Stimulated activated CD4-positive, alpha-beta T cell treated with anti-CD3 and anti-CD28 coated beads, Interleukin-12 subunit alpha, Interleukin-12 subunit beta, amount 100 ng/mL, for 24 hours (primary cell): Measurements from ENCODE around the gene TMEM82.

Source experiments
- DNase-seq, 2 experiments: peaks; one replicate each; pipeline ENCODE4 v3.0.0-alpha.2; 2020; ENCODE audit warnings: low read depth in 2 of 2

The TMEM82 gene

DNA sequence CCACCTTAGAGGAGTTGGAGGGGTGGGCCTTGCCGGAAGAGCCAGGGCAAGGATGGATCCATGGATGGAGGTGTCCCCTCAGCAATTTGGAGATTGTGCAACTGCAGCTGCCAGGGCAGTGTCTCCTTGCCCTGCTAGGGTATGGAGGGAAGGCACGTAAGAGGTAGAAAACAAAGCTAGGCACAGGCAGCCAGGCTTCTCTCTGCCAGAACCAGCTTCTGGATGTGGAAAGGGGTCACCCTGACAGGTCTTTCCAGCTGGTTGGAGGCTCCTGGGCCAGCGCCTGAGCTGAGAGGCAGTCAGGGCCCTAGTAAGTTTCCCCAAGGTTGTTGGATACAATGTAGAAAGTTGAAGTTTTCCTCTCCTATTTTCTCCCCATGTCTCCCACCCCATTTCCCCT lies 21.4 kb upstream of the TMEM82 start:
- DNase-seq: no peak

DNA sequence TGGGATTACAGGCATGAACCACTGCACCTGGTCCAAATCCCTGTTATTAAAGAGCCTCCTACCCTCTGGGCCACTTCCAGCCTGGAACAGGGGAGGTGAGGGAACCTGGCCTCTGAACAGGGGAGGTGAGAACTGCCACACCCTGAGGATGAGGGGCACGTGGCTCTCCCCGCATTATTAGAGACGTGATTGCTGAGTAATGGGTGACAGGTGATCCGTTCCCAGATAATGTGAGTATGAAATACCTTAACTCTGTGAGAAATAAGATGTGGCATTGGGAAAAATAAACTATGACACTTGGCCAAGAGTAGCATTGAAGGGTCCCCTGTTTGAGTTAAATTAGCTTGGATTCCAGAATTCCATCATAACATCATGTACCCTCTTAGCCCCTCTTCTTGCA lies 19.9 kb upstream of the TMEM82 start:
- no peak for DNase-seq

DNA sequence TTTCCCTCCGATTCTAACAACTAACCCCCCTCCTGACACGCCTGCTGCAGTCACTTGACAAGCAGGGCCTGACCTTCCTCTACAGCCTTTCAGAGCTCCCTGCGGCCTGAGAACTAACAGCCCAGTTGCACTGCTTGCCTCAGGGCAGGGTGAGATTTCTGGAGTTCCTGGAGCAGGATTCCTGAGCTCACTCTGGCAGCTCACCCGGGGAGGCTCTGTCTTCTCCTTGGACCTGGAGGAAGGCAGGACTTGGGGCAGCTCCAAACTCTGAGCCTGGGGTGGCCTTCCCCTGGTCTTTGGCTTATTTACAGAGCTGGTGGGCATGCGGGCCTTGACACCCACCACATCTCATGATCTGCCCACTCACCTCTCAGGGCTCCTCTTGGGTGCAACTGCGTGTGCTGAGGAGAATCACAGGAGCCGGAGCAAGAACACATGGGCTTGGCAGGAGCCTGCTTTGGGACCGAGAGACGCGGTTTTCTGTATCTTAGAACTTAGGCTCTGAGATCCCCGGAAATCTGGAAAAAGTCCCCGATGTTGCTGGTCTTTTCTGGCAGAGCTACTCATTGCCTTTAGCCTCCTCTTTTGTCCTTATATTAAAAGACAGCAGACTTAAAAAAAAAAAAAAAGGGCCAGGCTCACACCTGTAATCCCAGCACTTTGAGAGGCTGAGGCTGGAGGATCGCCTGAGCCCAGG lies 19.3 kb upstream of the TMEM82 start:
- DNase-seq: no peak

DNA sequence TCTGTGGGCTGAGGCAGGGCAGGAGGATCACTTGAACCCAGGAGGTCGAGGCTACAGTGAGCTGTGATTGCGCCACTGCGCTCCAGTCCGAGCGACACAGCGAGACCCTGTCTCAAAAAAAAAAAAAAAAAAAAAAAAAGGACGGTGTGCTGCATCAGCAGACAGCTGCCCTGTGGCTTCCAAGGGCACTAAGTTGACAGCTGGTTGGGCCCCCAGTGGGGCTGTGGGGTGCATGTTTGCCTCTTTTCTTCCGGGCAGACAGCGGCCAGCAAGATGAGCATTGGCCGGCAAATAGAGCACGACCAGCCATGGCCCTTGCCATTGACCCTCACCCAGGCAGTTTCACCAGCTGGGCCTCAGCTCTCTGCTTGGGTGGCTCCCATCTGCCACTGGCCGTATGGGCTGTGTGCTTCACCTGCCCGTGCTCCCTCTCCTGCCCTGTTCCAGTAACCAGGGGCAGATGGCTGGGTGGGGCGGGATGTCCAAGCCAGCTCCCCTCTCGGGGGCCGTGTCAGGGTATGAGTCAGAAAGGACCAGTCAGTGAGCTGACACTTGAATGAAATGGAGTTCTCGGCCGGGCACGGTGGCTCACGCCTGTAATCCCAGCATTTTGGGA lies 18.6 kb upstream of the TMEM82 start:
- DNase-seq: no peak

DNA sequence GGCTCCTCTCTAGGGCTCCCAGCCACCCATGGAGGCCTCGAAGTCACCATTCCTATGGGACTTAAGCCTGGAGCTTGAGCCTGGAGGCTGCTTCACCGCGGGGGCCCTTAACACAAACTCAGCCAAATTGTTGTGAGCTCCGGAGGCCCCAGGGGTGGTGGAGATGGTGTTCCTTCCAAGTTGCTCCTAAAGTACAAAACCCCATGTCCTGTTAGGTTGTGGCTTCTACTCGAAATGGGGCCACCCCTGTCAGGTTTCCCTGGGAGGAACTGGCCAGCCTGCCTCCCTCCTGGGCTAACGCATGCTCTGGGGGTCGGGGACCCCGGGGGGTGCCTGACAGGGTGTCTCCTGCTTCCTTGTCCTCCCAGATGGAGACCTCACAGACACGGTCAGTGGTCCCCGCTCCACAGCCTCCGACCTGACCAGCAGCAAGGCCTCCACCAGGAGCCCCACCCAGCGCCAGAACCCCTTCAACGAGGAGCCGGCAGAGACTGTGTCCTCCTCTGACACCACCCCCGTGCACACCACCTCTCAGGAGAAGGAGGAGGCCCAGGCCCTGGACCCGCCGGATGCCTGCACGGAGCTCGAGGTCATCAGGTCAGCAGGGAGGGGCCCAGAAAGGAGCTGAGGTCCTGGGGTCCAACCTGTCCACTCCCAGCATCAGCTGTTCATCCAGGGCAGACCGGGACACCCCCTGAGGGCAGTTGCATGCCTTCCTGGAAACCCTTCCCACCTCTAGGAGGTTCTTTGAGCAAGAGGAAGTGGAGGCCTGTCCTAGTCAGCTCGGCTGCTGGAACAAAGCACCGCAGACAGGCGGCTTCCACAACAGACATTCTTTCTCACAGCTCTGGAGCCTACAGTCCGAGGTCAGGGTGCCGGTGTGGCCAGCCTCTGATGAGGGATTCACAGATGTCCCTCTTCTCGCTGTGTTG lies 17.1 kb upstream of the TMEM82 start:
- no peak for DNase-seq

DNA sequence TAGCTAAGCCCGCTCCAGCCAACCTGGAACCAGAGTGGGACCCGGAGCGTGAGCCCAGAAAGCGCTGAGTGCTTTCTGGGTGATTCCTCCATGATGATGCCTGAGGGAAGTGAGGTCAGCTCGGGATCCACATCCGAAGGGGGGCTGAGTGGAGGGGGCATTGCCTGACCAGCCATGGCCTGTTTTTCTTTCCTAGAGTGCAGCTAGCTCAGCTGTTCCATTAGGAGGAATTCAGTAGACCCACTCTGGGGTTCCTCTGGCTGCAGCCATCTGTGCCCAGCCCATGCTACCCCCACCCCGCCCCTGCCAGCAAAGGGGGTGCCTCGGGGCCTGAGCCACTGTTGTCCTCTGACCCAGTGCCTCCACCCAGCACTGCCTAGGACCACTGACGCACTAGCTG lies 15.8 kb upstream of the TMEM82 start:
- no peak for DNase-seq

DNA sequence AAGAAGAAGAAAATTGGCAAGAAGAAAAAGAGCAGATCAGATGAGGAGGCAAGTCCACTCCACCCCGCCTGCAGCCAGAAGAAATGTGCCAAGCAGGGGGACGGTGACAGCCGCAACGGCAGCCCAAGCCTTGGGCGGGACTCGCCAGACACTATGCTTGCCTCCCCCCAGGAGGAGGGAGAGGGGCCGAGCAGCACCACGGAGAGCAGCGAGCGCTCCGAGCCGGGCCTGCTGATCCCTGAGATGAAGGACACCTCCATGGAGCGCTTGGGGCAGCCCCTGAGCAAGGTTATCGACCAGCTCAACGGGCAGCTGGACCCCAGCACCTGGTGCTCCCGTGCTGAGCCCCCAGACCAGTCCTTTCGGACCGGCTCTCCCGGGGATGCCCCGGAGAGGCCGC lies 15.3 kb upstream of the TMEM82 start:
- DNase-seq: no peak

DNA sequence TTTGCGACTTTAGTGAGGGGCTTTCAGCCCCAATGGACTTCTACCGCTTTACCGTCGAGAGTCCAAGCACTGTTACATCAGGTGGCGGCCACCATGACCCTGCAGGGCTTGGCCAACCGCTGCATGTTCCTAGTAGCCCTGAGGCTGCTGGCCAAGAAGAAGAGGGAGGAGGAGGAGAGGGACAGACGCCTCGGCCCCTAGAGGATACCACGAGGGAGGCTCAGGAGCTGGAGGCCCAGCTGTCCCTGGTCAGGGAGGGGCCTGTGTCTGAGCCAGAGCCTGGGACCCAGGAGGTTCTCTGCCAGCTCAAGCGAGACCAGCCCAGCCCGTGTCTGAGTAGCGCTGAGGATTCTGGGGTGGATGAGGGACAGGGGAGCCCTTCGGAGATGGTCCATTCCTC lies 14.9 kb upstream of the TMEM82 start:
- DNase-seq: no peak

DNA sequence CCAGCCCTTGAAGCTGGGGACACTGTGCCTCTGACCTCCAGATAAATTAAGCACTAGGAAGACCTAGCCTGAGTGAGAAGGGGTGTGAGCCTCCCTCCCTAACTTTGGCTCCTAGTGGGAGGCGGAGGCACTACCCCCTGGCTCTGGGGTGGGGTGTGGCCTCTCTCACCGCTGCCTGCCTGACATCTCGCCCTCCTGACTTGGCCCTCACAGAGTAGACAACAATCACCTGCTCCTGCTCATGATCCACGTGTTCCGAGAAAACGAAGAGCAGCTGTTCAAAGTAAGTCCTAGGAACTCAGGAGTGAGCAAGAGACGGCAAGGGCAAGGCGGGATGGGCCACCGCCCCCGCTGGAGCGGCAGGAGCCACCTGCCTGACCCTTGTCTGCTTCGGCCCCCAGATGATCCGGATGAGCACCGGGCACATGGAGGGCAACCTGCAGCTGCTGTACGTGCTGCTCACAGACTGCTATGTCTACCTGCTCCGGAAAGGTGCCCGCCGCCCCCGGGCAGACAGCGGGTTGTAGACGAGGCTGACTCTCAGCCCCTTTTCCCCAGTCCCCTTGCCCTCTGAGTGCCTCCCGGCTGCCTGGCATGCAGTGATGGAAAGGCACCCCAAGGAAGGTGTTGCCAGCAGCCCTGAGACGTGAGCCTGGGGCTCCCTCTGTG lies 14.3 kb upstream of the TMEM82 start:
- no peak for DNase-seq

DNA sequence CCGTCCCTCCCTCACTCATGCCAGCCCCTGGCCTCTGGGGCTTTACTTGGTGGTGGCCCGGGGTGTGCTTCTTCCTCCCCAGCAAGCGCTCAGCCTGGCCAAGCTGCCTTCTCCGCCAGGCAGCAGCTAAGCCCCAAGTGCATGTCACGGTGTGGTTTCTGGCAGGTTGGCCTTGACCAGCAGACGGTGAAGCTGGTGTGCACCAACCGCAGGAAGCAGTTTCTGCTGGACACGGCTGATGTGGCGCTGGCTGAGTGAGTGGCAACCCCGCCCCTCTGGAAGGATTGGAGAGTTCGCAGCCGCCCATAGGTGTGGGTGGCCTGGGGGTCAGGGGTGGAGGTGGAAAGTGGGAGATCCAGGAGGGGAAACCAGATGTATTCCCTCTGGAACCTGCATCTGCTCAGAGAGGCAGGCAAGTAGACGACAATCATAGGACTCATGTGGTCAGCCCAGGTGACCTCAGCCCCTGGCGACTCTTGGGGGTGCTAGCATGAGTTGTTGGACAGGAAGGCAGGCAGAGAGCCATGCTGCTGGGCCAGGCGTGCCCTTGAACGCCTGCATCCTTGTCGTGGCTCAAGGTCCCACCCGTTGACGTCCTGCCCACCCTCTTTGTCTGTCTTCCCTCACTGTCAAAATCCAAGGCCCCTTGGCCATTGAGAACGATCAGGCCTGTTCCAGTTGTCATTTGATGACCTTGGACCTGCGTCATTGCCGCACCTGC lies 13.2 kb upstream of the TMEM82 start:
- DNase-seq: no peak

DNA sequence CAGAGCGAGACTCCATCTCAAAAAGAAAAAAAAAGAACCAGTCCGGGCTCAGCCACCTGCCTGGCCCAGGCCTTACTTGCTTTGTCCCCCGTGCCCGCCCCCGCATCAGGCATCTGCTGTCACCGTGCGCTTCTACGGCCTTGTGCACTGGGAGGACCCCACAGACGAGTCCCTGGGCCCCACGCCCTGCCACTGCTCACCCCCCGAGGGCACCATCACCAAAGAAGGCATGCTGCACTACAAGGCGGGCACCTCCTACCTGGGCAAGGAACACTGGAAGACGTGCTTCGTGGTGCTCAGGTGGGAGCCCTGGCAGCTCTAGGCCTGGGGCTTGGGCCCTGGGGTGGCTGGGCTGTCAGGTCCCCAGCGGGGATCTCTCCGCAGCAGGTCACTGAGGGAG lies 11.9 kb upstream of the TMEM82 start:
- no peak for DNase-seq

DNA sequence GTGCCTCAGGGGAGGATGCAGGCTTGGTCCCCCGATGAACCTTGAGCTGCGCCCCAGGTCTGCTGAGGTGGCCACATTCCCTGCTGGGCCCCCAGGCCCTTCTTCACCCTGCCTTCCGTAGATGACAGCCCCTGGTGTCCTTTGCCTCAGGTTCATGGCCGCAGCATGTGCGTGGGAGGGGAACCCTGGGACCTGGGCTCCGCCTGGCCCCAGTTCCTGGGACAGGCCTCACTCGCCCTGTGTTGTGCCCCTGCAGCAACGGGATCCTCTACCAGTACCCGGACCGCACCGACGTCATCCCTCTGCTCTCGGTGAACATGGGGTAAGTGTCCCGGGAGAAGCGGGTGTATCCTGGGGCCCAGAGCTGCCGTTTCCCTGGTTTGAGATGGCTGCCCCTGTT lies 11.4 kb upstream of the TMEM82 start:
- DNase-seq: no peak

DNA sequence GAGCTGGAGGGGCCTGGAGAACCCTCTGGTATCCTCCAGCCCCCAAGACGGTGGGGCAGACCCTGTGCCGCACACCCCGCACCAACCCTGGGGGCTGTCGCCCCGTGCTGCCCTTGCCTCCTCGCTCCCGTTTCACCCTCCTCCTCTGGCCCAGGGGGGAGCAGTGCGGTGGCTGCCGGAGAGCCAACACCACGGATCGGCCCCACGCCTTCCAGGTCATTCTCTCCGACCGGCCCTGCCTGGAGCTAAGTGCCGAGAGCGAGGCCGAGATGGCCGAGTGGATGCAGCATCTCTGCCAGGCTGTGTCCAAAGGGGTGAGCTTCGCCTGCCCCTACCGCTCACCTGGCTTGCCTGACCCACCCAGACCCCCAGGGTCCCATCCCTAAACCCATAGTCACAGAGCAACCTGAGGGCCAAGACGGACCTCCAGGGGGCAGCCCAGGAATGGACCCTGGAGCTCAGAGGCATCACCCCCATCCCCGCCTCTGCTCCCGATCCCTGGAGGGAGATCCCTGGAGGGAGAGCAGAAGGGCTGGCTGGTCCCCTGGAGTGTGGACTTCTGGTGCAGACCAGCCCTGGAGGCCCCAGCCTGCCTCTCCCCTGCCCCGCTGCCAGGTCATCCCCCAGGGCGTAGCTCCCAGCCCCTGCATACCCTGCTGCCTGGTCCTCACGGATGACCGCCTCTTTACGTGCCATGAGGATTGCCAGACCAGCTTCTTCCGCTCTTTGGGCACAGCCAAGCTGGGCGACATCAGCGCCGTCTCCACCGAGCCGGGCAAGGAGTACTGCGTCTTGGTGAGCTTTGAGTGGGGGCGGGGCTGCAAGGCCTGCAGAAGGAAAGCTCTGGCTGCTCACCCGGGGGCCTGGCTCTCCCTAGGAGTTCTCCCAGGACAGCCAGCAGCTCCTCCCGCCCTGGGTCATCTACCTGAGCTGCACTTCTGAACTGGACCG lies 10.3 kb upstream of the TMEM82 start:
- no peak for DNase-seq

DNA sequence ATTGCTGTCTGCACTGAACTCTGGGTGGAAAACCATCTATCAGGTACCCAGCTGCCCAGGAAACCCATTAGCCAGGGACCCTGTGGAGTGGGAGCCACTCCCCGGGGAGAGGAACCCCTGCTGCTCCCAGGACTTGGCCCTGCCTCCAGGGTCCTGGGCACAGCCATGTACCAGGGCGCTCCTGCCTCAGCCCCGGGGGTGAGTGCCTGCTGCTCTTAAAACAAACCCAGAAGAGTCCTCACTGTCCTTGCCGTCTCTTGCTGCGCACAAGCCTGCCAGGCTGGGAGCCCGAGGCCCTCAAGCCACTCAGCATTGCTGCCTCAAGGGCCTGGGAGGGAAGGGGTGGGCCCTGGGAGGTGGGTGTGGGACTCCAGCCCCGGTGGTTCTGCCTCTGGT lies 9.6 kb upstream of the TMEM82 start:
- no peak for DNase-seq

DNA sequence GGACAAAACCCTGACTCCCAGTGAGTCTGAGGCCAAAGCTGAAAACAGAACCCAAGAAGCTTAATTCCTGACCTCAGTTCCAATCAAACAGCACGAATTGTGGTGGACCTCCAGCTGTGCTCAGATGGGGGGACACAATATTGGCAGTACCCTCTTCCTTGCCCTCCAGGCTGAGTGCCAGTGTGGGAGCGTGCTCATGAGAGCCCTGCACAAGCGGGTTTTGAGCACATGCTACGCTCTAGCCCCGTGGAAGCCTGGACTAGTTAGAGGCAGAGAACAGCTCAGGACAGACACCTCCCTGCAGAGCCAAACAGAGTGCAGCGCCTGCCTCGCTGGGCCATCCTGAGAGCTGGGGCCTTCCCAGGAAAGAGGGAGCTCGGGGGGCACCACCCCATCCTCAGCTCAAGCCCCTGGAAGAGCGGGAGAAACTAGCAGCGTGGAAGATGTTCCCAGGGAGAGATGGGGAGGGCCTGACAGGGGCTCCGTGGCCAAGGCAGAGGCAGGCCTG lies 9.0 kb upstream of the TMEM82 start:
- DNase-seq: no peak

DNA sequence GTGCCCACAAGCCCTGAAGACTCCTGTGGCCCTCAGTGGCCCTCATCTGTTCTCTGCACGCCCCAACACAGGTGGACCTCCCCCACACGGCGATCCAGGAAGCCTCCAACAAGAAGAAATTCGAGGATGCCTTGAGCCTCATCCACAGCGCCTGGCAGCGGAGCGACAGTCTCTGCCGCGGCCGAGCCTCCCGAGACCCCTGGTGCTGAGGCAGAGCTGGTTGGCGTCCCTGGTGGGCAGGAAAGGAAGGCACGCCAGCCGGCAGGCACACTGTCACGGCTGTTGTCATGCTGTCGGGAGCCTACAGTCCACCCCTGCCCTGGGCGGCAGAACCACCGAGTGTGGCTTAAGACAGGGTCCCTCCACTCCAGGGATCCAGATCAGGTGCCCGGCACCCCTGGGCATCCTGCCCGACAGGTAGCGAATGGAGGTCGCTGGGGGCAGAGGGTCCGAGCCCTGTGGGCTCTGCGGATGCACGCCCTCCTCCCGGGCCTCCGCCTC lies 8.5 kb upstream of the TMEM82 start:
- no peak for DNase-seq

DNA sequence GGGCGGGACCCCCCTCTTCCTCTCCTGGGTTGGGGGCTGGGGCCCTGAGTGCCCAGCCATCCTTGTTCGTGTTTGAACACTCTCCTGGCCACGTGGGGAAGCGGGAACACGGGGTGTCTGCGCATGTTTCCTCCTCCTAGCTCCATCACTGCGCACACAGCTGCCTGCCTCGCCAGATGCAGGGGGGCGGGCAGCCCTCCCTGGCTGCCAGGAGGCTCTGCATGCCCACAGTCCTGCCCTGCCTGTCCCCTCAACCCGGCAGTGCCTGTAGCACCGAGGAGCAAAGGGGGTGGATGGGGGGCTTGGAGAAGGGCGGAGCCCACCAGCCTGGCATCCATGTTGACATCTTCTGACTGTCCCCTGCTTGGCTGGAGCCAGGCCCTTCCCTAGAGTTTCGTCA lies 8.0 kb upstream of the TMEM82 start:
- no peak for DNase-seq

DNA sequence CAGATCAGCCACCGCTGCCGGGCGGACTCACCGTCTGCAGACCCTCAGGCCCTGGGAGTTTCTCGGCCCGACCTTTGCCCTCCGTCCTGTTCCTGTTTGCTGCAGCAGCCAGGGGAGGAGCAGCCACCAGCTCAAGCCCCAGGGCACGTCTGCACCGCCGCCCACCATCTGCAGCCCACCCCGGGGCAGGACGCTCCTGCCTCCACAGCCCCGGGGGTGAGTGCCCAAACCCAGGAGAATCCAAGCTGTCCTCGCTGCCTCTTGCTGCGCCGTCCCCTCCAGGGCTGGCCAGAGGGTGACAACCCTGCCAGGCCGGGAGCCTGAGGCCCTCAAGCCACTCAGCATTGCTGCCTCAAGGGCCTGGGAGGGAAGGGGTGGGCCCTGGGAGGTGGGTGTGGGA lies 7.4 kb upstream of the TMEM82 start:
- no peak for DNase-seq

DNA sequence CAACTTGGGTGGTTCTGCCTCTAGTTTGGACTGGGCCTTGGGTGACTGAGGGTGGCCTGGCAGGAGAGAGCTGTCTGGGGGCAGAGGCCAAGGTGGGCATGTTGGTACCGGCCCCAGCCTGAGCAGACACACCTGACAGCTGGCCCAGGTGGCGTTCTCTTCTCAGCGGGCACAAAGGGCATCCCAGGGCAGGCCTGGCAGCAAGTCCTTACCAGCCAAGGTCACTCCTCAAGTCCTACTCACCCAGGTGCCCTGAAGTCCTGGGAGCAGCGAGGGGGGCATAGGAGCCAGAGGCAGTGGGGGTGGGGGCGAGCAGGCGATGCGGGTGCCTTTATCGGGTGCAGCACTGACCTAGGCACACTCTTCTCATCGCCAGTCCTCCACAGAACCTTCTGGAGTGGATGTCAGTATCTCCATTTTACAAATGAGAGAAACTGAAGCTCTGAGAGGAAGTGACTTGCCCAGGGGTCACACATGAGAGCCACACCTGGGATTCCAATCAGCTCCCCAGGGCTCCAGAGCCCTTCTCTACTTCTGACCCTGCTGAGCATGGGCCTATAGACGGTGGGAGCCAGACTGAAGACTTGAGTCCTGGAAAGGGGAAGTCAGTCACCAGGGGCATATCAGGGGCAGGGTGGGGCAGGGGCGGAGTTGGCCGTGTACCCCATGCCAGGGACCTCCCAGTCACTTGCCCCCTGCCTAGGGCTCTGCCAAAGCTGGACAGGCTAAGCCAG lies 6.8 kb upstream of the TMEM82 start:
- no peak for DNase-seq
